CD1c-positive myeloid dendritic cell (primary cell): Measurements from ENCODE around the gene RTL9.
A peak's percentile ranks its signal among the peaks of the same experiment; 100 is the strongest.
"Not testable (repeated sequence)": the region's sequence is repeated elsewhere in the genome, so short reads cannot be mapped to it uniquely, and the experiment has no call there.

Source experiments
- DNase-seq: peaks from one replicate; pipeline ENCODE4 v3.0.0-alpha.2; 2016; ENCODE audit errors: extremely low spot score

RTL9 gene

DNA sequence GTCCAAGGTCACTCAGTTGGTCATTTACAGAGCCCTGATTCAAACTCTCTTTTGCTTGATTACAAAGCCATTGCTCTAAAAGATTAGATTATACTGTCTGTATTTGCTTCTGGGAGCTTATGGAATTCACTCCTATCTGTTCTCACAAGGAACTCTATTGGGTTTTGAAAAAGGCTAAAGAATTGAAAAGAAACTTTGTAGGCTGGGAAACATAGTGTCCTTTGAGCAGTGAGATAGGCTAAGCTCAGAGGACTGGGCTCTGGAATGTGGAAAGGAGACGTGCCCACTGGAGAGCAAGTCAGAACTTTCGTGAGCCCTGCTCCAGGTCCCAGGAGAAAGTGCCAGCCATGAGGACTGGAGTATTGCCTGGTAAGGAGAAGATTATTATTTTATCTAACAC, at the start of gene RTL9:
Gene RTL9 (plus strand): TSS at position 301 of the 400 bp plus-strand sequence. CDS start 91,770 bp downstream, outside the sequence.
- DNase-seq = no peak

DNA sequence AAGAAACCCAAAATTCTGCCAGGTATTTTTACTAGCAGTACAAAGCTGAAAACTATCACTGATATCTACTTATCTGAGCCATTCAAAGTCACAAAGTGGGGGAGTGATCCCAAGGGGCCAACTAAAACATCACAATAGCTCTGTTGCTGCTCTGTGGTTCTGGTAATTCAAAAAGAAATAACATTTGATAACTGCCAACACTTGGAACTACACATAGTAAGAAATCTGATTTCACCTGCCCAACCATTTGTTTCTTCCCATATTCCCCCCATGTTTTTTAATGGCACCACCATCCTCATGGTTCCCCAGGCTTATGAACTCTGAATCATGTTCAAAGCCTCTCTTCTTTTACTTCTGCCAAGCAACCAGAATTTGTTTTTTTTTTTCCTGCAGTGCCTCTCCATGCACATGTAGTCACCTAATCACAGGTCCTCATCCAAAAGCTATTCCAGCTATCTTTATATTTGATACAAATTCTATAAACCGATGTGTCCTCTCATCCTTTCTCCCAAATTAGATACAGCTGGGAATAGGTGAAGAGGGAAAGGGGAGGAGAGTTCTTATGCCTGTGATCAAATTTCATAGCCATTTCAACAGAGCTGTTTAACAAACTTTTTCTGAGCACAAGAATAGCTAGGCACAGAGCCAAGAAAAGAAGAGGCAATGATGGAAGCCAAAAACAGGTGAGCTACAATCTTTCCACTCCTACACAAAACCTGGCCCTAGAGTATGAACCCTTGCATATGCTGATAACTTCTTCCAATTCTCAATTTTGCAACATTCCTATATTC, 48.5 kb upstream of the RTL9 start:
- DNase-seq = no peak

GRCh38 chrX:110310896-110311295, 47.8 kb upstream of the RTL9 start:
- no peak for DNase-seq

- DNase-seq = no peak
Measured at GRCh38 chrX:110311437-110312230, 47.0 kb upstream of the RTL9 start.

DNA sequence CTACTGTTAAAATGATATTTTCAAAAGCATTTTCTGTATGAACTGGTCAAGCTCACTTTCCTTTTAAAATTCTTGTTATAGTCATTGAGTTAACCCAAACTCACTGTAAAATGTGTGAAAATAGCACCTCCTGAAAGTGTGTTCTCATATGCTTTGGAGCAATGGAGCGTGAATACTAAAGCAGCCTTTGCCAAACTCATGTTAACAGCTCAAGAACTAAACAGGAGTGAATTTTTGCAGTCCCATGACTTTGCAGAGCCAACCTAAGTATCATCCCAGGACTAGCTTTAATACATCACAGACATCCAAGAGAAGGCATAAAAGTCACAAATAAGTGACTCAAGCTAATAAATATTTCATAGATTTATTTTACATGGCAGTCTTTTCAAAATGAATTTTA, 43.1 kb upstream of the RTL9 start:
- no peak for DNase-seq

DNA sequence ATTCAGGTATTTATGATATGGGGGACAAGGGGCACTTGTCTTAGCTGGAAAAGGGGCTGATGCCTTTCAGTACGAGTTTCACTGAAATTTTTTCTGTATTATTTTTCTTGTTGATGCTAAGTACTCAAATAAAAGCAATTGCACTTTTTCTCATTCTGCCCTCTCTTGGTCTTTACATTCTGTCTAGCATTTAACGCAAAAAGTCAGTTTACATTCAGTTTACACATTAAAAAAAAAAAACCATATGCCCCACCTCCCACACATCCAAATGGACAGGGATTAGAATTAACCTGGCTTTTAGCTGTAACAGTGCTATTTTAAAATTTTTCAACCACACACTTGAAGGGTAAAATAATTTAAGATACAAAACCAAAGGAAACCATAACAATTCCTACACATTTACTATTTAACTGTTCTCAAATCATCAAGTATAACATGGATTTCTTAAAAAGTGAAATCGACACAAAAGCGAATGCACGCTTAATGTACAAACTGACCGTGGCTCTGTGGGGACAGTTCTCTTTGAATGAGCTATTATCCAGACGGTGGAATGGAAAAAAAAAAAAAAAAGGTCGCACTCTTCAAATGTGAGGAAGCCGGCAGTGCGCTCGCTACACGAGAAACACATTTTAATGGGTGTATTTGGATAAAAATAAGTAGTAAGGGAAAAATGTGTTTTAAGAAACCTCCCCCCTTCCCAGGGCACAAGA, 42.1 kb upstream of the RTL9 start:
- no peak for DNase-seq

DNA sequence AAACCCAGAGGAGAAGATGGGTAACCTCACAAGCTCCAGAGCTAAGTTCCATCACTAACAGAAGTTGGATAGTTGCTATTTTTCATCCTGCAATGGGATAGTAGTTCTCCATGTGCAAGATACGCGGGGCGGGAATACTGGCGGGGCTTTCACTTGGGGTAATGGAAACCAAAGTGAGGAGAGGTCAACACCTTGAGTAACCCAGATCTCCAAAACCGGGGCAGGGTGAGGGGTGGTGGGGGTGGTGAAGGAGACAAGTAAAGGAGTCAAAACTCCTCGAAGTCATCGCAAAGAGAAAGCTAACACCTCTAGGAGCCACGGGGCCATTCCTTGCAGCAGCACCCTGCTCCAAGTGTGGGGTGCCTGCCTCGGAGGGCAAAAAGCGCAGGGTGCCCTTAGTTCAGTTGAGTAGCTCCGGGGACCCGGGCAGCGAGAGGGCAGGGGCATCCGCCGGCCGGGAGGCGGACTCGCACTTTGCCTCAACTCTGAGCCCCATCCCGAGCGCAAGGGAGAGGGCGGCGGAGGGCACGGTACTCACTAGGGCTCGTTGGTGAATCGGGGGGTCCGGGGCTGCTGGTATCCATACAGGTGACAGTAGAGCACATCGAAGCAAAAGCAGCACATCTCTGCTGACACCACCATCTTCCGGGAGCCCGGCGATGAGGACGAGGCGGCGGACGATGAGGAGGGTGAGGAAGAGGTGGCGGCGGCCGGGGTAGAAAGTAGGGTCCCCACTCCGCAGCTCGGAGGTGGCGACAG, 41.4 kb upstream of the RTL9 start:
- DNase-seq = no peak

DNA sequence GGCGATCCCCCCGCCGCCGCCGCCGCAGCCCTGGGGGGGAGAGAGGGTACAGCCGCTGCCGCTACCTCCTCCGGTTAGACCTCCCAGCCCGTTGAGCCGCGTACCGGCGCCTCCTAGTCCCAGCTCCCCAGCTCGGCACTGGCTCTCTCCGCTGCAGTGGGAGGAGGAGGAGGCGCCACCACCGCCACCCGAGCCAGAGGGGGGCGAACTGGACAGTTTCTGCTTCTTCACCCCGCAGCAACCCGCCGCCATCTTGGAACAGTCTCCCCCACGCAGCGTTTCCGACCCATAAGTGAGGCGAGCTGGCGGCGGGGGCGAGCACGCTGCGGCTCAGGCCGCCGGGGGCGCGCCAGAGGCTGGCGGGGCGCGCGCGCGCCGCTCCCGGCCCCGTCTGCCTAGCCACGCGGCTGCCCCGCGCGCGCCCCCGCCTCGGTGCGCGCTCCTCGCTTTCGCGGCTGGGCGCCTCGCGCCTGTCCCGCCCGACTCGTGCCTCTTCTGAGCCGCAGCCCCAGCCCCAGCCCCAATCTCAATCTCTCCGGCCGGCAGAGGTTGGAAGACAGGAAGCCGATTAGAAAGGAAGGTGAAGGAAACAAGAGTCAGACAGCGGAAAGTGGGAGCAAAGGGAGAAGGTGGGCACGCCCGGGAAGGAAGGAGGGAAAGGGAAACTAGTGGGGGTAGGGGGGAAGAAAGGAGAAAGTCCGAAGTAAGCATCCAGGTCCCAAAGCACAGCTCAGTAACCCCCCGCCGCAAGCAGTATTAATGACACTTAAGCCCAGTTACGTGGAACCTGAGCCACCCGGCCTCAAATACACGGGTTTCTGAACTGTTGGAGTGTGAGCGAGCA, 40.6 kb upstream of the RTL9 start, which contains the start of gene AMMECR1:
Gene AMMECR1 (minus strand): TSS at position 266 of the 844 bp plus-strand sequence. CDS start 14 bp downstream, at position 252.
- peak; percentile 90 for DNase-seq

GRCh38 chrX:110318664-110318968, 40.0 kb upstream of the RTL9 start:
- DNase-seq = no peak

GRCh38 chrX:110320381-110320987, 38.2 kb upstream of the RTL9 start:
- no peak for DNase-seq

- DNase-seq = no peak
Measured at GRCh38 chrX:110321081-110321480, 37.6 kb upstream of the RTL9 start.

DNA sequence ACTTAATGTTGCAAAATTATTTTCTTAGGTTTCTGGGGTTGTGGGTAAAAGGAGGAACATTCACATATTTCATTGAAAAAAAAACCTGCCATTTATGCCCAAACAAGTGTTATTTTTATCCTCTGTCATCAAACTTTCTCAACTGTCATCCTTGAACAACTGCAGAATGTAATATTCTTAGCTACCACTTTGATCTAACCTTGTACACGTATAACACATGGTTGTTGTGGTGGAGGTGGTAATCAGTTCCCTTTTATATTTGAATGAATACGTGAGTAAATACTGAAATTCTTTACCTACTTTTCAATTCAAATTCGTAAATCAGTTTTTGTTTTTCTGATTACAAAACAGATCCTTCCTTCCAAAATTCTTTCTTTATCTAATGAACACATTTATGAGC, 37.0 kb upstream of the RTL9 start:
- DNase-seq = no peak

DNA sequence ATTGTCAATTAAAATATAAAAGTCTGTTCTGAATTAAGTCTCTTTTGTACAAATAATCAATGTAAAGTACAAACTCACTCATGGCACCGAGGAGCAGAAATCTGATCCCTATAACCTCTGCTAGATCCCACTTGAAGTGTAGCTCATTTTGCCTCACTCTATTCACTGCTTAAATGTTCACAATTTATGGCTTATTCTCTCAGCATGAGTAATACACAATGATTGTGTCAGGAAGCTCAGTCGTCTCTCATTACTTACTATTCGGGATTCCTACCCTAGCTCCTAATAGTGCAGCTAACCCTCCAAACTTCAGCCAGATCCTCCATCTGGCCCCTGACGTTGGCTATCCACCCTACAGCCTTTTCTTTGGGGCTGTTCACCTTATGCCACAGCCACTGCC, 36.0 kb upstream of the RTL9 start:
- DNase-seq = no peak

- no peak for DNase-seq
Measured at GRCh38 chrX:110326712-110327111, 31.9 kb upstream of the RTL9 start.

GRCh38 chrX:110327336-110327735, 31.3 kb upstream of the RTL9 start:
- peak; percentile 53 for DNase-seq

DNA sequence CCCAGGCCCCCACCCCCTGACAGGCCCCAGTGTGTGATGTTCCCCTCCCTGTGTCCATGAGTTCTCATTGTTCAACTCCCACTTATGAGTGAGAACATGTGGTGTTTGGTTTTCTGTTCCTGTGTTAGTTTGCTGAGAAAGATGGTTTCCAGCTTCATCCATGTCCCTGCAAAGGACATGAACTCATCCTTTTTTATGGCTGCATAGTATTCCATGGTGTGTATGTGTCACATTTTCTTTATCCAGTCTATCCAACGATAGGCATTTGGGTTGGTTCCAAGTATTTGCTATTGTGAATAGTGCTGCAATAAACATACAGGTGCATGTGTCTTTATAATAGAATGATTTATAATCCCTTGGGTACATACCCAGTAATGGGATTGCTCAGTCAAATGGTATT, 30.0 kb upstream of the RTL9 start:
- DNase-seq = not testable (repeated sequence)

DNA sequence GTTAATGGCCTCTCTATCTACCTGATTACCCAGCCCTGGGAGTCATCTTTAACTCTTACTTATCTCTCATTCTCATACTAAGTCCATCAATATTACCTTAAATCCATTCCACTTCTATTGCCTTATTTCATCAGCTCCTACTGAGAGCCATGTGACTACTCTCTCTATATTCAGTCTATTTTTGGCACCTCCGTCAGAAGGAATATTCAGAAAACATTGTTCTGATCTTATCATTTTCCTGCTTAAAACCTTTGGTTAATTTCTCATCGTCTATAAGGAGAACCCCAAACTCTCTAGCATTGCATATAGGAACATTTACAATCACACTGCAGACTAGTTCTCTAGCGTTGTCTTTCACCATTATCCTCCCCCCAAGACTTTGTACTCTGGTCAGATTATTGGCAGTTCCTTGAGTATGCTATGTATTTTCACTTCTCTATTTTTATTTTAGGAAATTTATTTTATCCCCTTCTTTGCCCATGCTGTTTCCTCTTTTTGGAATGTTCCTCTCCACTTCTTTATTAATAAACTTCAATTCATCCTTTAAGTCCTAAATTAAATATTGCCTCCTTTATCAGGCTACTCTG, 27.1 kb upstream of the RTL9 start:
- DNase-seq = peak; percentile 21

GRCh38 chrX:110333458-110333857, 25.2 kb upstream of the RTL9 start:
- DNase-seq = not testable (repeated sequence)

- no peak for DNase-seq
Measured at GRCh38 chrX:110338935-110339334, 19.7 kb upstream of the RTL9 start.
